ENCODE results near the gene FARSA.

DNA sequence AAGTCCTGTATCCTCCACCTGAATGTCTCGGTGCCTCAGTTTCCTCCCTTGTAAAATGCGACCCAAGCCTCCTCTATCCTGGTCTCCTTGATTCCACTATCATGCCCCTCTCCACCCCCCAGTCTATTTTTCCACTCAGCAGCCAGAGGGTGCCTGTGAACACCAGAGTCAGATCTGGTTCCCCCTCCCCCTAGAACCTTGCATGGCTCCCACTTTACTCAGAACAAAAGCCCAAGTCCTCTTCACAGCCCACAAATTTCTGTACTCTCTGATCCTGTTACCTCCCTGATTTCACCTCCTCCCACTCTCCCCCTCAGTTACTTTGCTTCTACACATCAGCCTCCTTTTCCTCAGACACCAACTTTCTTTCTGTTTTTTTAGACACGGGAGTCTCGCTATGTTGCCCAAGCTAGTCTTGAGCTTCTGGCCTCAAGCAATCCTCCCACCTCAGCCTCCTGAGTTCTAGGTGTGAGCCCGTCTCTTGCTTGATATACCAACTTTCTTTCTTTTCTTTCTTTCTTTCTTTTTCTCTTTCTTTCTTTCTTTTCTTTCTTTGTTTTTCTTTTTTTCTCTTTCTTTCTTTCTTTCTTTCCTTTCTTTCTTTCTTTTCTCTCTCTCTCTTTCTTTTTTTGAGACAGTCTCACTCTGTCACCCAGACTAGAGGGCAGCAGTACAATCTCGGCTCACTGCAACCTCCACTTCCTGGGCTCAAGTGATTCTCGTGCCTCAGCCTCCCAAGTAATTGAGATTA, 36.7 kb upstream of the FARSA start:
- TF ChIP-seq, protein P1, sequence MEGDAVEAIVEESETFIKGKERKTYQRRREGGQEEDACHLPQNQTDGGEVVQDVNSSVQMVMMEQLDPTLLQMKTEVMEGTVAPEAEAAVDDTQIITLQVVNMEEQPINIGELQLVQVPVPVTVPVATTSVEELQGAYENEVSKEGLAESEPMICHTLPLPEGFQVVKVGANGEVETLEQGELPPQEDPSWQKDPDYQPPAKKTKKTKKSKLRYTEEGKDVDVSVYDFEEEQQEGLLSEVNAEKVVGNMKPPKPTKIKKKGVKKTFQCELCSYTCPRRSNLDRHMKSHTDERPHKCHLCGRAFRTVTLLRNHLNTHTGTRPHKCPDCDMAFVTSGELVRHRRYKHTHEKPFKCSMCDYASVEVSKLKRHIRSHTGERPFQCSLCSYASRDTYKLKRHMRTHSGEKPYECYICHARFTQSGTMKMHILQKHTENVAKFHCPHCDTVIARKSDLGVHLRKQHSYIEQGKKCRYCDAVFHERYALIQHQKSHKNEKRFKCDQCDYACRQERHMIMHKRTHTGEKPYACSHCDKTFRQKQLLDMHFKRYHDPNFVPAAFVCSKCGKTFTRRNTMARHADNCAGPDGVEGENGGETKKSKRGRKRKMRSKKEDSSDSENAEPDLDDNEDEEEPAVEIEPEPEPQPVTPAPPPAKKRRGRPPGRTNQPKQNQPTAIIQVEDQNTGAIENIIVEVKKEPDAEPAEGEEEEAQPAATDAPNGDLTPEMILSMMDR (IDR thresholded peaks at IDR 0.05; ENCODE audit: insufficient read depth, low read length, poor library complexity, severe bottlenecking) = no peak
- TF ChIP-seq EZH2phosphoT487 (conservative IDR thresholded peaks at IDR 0.05; ENCODE audit: low read length) = no peak

All from SU-DHL-6 (cell line).